Natural killer cell (primary cell): ENCODE measurements around the gene ATP6V1G1. TPM values are rescaled to one million over a fixed set of nuclear protein-coding genes. Genes with fewer than 3 reads are reported as not detected.

Experiments used
- ATAC-seq, 3 donors: fragments of 150-1000 bp in 2 of 3; fragments of 200-7000 bp in 1 of 3; cut with Tn5 transposase; 1 replicate in 1 of 3; 2 replicates in 2 of 3; pipeline ENCODE4 v1.10.0; 2021; ENCODE audit warnings: mild to moderate bottlenecking in 2 of 3, moderate library complexity in 2 of 3
- DNase-seq, 2 donors: peaks; one replicate each; pipeline versions ENCODE4 v3.0.0 to v3.0.0-alpha.2; 2013 to 2021; ENCODE audit warnings: mixed read lengths in 1 of 2
- H3K27ac ChIP-seq: one replicate; pipeline ENCODE4 v1.5.1; 2013; ENCODE audit warnings: mild to moderate bottlenecking, low read length
- H3K27me3 ChIP-seq: one replicate; pipeline ENCODE4 v1.6.1; 2013; ENCODE audit warnings: low read length; ENCODE audit not compliant: control insufficient read depth, insufficient read depth
- H3K36me3 ChIP-seq: one replicate; pipeline ENCODE4 v1.6.1; 2013; ENCODE audit warnings: low read length; ENCODE audit not compliant: control insufficient read depth, insufficient read depth
- H3K4me1 ChIP-seq: one replicate; pipeline ENCODE4 v1.6.1; 2013; ENCODE audit warnings: low read length; ENCODE audit not compliant: control insufficient read depth, insufficient read depth
- H3K4me3 ChIP-seq: one replicate; pipeline ENCODE4 v1.5.1; 2013; ENCODE audit warnings: low read length
- H3K9me3 ChIP-seq: one replicate; pipeline ENCODE4 v1.6.1; 2013; ENCODE audit warnings: low read length; ENCODE audit not compliant: control insufficient read depth, insufficient read depth
- H3K27ac Mint-ChIP-seq, 2 donors: one replicate each; pipeline ENCODE4 v1.8.0; 2022; ENCODE audit warnings: mild to moderate bottlenecking in 2 of 2, mixed read lengths in 2 of 2, moderate library complexity in 1 of 2
- H3K27me3 Mint-ChIP-seq, 2 donors: one replicate each; pipeline ENCODE4 v1.8.0; 2022; ENCODE audit warnings: low read depth in 2 of 2, mixed read lengths in 2 of 2
- H3K36me3 Mint-ChIP-seq: one replicate; pipeline ENCODE4 v1.8.0; 2022; ENCODE audit warnings: mixed read lengths
- H3K4me1 Mint-ChIP-seq, 2 donors: one replicate each; pipeline ENCODE4 v1.8.0; 2022; ENCODE audit warnings: mixed read lengths in 2 of 2
- H3K4me3 Mint-ChIP-seq: one replicate; pipeline ENCODE4 v1.8.0; 2022; ENCODE audit warnings: mild to moderate bottlenecking, moderate library complexity, mixed read lengths
- H3K9me3 Mint-ChIP-seq, 2 donors: one replicate each; pipeline ENCODE4 v1.8.0; 2022; ENCODE audit warnings: mixed read lengths in 2 of 2
- WGBS: methylation state at CpG from one replicate; pipeline ENCODE4 v1.1.7; 2013; ENCODE audit warnings: missing lambda C conversion rate; ENCODE audit not compliant: insufficient coverage; 5-methylcytosine and 5-hydroxymethylcytosine counted together
- intact Hi-C: fragments of 100-400 bp; cut with micrococcal nuclease; formaldehyde crosslinking; loops from one replicate; pipeline ENCODE4 v1.14.2; 2022
- total RNA-seq, 4 donors: library from RNA; stranded (reverse); fragments of 120-200 nt in 1 of 4; gene quantifications; one replicate each; pipeline versions ENCODE4 v1.2.3 to v1.2.4, GENCODE V29; 2013 to 2022
- TF ChIP-seq, protein P1 (sequence below): fragments of 200-600 bp; IDR thresholded peaks from one replicate; pipeline ENCODE4 v1.8.0; 2022; ENCODE audit warnings: antibody characterized with exemption

ATP6V1G1 gene
- total RNA-seq, 3 donors from 2014 or later (not counting 1 experiment from before 2014, with no cell fraction given), result 83.8 to 101 (median 93.5) TPM

DNA sequence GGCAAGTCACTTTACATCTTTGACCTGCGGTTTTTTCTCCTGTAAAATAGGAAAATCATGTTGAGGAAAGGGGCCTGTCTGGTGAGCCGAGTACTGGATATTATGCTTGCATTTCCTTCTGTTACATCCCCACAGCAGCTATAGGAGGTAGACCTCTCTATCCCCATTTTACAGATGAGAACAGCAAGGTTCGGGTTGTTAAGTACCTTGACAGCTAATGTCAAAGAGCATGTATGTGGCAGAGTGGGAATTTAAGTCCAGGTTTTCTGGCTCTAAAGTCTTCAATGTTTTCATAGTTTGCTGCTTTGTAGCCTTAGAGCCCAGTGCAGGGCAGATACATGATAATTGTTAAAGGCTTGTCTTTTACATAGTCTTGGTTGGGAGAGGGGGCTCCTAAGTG lies 26.4 kb downstream of the ATP6V1G1 start:
- Histone ChIP-seq H3K4me3 (no peak overlapping the region), H3K36me3 (no peaks in the 10 kb centered on the region), H3K9me3 (no peaks in the 10 kb centered on the region), H3K4me1 (peaks cover 43% of the 10 kb centered on the region), H3K27ac (no peak overlapping the region), H3K27me3 (no peaks in the 10 kb centered on the region)
- Mint-ChIP-seq H3K4me3 (no peak overlapping the region), H3K27ac (peak overlapping the region in 1 of 2 donors; percentile 88), H3K4me1 (peaks cover 23 to 38% of the 10 kb centered on the region in 2 donors), H3K36me3 (no peaks in the 10 kb centered on the region), H3K9me3 (no peaks in the 10 kb centered on the region), H3K27me3 (no peaks in the 10 kb centered on the region)
- 100% methylated on average over 2 of the region's 3 CpGs for WGBS
- no peak for ATAC-seq
- intact Hi-C loops, result loop anchor here (2.0 kb wide), 1 partner anchor 27 kb away; the partner anchor contains the start of gene ATP6V1G1
- TF ChIP-seq, protein P1, sequence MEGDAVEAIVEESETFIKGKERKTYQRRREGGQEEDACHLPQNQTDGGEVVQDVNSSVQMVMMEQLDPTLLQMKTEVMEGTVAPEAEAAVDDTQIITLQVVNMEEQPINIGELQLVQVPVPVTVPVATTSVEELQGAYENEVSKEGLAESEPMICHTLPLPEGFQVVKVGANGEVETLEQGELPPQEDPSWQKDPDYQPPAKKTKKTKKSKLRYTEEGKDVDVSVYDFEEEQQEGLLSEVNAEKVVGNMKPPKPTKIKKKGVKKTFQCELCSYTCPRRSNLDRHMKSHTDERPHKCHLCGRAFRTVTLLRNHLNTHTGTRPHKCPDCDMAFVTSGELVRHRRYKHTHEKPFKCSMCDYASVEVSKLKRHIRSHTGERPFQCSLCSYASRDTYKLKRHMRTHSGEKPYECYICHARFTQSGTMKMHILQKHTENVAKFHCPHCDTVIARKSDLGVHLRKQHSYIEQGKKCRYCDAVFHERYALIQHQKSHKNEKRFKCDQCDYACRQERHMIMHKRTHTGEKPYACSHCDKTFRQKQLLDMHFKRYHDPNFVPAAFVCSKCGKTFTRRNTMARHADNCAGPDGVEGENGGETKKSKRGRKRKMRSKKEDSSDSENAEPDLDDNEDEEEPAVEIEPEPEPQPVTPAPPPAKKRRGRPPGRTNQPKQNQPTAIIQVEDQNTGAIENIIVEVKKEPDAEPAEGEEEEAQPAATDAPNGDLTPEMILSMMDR, result no peak
- DNase-seq, result no peak

DNA sequence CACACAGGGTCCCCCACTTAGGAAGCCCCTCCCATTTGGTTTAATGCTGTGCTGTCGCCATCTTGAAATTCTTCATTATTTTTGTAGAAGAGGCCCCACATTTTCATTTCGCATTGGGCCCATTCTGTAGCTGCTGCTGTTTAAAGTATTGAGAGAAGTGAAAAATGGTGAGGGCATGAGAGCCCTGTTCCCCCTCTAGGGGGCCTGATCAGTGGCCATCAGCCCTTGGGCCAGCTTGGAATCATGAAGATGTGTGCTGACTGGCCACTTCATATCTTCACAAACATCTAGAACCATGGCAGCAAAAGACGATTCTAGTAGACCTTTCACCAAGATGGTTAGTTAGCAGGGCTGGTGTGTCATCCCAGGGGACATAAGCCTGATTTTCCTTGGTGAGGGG lies 26.8 kb downstream of the ATP6V1G1 start:
- Mint-ChIP-seq H3K36me3 (no peaks in the 10 kb centered on the region), H3K4me3 (no peak overlapping the region), H3K27ac (no peak overlapping the region), H3K9me3 (no peaks in the 10 kb centered on the region), H3K4me1 (peaks cover 28 to 43% of the 10 kb centered on the region in 2 donors), H3K27me3 (no peaks in the 10 kb centered on the region)
- 89% methylated on average over 2 of the region's 3 CpGs for WGBS
- H3K4me3 ChIP-seq, result no peak overlapping the region
- ATAC-seq (no peak), DNase-seq (no peak)
- no peak overlapping the region for H3K27ac ChIP-seq
- H3K27me3 ChIP-seq, result no peaks in the 10 kb centered on the region
- intact Hi-C loops, result no loop called here
- H3K4me1 ChIP-seq, result peaks cover 43% of the 10 kb centered on the region
- TF ChIP-seq, protein P1, result no peak
- H3K36me3 ChIP-seq, result no peaks in the 10 kb centered on the region
- no peaks in the 10 kb centered on the region for H3K9me3 ChIP-seq

DNA sequence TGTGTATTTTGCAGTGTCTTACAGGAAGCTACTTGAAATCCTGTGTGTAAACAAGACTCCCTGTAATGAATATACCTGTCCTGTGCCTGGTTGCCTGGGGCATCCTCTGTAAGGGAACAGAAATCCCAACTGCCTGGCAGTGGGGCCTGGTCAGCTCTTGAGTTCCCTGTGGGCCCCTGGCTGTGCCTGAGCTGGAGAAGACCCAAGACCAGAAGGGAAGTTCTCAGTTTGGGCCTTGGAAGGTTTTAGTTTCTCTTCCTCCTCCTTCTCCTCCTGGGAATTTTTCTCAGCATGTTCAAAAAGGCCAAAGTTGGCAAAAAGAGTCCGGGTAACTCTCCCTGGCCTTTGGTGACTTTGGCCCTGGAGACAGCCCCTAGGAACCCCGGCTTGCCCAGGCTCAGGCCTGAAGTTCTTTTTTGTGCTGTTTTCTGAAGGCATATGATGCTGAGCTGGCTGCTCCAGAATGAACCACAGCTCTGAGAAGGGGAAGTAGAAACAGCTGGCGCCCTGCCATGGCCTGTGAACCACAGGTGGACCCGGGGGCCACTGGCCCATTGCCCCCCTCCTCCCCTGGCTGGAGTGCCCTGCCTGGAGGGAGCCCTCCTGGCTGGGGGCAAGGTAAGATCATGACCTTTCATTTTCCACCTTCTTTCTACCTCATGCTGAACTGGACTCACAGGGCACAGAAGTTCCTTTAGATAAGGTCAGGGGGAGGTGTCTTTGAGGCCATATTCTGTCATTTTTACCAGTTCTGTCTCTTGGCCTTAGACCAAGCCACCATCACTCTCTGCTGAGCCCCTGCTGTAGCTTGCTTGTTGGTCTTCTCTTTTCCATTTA lies 29.3 kb downstream of the ATP6V1G1 start:
- ATAC-seq (peak in 1 of 3 donors; percentile 57), DNase-seq (no peak)
- H3K9me3 ChIP-seq, result no peaks in the 10 kb centered on the region
- H3K36me3 ChIP-seq, result no peaks in the 10 kb centered on the region
- Mint-ChIP-seq H3K27ac (peak overlapping the region in 1 of 2 donors; percentile 52), H3K27me3 (no peaks in the 10 kb centered on the region), H3K4me3 (no peak overlapping the region), H3K9me3 (no peaks in the 10 kb centered on the region), H3K4me1 (peaks cover 24 to 40% of the 10 kb centered on the region in 2 donors), H3K36me3 (no peaks in the 10 kb centered on the region)
- no peaks in the 10 kb centered on the region for H3K27me3 ChIP-seq
- H3K27ac ChIP-seq, result peak overlapping the region; percentile 47
- TF ChIP-seq, protein P1, result no peak
- 14% methylated on average over 4 of the region's 4 CpGs for WGBS
- H3K4me3 ChIP-seq, result no peak overlapping the region
- peaks cover 31% of the 10 kb centered on the region for H3K4me1 ChIP-seq
- intact Hi-C loops, result no loop called here
